Frontal cortex (tissue), 4 donors: ENCODE measurements around the gene LCA5L. TPM values are rescaled to one million over a fixed set of nuclear protein-coding genes. Genes with fewer than 3 reads are reported as not detected.
"Not testable (repeated sequence)": the region's sequence is repeated elsewhere in the genome, so short reads cannot be mapped to it uniquely, and the experiment has no call there.

Source experiments
- DNase-seq, 2 donors: peaks; one replicate each; pipeline ENCODE4 v3.0.0; 2012; ENCODE audit warnings: low spot score in 2 of 2
- FAIRE-seq: peaks from 2 replicates; lab custom pipeline; 2012; peaks lifted over from hg19 to GRCh38; lab: Jason Lieb, UNC
- total RNA-seq: library from RNA; depleted of rRNA; stranded (reverse); fragments of >200 nt; gene quantifications from one replicate; pipeline ENCODE4 v1.2.3, GENCODE V29; 2014
- donor health status: control.
- donor health status: control.
- donor health status: control.

LCA5L gene
- total RNA-seq, 1 donor from 2014 or later, result under 0.01 TPM

GRCh38 chr21:39390212-39390765 is 55.3 kb downstream of the LCA5L start:
- no peak for DNase-seq
- FAIRE-seq, result no peak

DNA sequence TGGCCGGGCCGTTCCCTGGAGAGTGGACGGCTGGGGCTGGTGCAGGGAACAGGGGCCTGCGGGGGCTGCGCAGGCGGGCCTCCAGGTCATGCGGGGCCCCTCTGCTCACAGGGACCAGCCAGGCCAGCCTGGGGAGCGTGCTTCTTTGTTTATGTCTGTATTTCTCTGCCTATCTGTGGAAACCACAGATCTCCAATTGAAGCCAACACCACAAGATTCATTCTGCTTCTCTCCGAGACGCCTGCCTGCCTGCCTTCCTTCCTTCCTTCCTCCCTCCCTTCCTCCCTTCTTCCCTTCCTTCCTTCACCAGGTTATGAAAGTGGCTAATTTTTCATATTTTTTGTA is 56.8 kb downstream of the LCA5L start:
- FAIRE-seq (no peak), DNase-seq (no peak)

DNA sequence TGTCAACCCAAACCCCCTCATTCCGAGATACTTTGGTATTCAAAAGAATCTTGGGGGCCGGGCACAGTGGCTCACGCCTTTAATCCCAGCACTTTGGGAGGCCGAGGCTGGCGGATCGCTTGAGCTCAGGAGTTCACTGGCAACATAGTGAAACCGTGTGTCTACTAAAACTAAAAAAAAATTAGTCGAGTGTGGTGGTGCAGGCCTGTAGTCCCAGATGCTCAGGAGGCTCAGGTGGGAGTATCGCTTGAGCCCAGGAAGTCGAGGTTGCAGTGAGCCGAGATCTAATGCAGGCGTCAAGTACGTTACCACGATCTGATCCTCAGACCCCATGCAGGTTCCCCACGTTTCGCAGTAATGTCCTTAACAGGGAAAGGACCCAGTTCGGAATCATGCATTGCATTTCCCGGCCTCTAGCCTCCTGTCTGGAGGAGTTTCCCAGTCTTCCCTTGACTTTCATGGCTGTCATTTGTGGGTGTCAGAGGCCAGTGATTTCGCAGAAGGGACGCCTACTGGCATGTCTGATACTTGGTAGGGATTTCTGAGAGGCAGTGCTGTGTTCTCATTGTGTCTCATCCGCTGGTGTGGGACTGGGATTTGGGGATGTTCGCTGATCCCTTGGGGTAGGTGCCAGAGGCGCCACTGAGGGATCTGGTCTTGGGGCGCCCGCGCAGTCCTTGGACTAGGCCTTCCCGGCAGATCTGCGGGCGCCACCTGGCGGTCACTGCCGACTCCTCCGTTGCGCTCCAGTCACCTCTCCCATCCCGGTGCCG is 57.4 kb downstream of the LCA5L start:
- peak; percentile 78 to 90 for DNase-seq
- FAIRE-seq, result no peak

GRCh38 chr21:39387461-39388037 is 58.0 kb downstream of the LCA5L start:
- no peak for FAIRE-seq
- DNase-seq, result peak; percentile 88 to 91

- FAIRE-seq (no peak), DNase-seq (no peak)
These were observed 58.7 kb downstream of the LCA5L start for GRCh38 chr21:39386899-39387298.

DNA sequence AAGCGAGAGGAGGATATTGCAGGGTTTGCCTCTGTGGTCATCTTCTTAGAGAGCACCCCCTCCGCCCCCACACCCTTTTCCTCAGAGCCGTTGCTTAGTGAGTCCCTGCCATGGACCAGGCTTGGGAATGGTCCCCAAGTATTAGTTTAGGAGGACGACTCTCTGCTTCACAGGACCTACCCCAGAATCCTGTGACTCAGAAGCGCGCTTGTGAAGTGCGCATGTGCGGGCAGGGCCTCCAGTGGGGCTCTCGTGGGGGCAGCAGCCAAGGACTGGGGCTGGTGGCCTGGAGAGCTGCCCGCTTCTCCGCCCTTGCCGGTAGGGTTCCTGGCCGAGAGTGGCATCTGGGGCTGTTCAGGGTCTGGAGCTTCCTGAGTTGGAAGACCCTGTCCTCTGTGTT is 59.4 kb downstream of the LCA5L start:
- FAIRE-seq (no peak), DNase-seq (peak in 1 of 2 donors; percentile 47)

DNA sequence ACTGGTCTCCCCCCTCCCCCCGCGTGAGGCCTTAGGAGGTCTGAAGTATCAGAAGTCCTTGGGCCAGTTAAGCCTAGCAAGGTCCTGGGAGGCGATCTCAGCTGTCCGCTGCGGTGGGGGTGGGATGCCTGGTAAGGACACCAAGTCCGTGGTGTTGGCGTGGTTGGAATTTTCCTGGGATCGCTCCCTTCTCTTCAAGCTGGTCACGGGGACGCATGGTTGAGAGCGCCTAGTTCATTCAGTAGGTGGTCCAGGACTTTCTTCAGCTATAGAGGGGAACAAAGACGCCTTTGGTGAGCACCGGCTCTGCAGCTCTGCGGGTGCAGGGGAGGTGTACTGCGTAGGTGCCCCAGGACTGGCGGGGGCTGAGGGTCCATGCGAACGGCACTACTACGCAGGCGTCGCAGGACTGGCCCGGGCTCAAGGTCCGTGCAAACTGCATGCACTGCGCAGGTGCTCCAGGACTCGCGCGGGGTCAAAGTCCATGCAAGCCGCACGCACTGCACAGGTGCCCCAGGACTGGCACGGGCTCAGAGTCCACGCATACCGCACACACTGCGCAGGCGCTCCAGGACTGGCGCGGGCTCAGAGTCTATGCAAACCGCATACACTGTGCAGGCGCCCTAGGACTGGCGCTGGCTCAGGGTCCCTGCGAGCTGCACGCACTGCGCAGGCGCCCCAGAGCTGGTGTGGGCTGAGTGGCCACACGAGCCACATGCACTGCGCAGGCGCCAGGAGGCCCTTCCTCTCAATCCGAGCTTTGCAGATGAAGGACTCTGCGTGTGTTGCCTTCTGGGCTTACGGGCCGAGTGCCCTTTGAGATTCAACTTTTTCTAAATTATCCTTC is 60.1 kb downstream of the LCA5L start:
- peak; percentile 71 for DNase-seq
- FAIRE-seq, result no peak

DNA sequence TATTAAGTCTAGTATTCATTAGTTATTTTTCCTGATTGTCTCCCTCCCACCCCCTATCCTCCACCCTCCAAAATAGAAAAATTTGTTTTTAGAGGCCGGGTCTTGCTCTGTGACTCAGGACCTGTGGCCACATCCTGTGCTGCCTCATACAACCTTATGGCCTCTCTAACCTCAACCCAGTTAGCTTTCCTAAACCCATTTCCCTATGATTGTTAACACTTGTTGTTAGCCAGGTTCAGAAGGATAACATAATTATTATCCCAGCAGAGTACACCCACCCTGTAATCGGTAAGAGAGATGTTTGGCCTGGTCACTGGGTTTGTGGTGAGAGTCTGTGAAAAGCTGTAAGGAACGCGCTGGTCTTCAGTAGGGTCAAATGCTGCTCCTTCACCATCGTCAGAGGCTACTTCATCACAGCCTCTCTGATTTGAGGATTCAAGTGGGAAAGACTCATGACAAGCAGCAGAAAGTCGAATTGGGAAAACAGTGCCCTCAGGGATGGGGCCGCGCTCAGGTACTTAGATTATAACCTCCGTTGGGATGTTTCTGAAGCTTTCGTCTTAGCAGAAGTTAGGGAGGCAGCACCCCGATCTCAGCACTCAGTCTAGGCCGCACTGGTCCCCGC is 60.8 kb downstream of the LCA5L start:
- FAIRE-seq (no peak), DNase-seq (no peak)

GRCh38 chr21:39382096-39382495 is 63.5 kb downstream of the LCA5L start:
- DNase-seq, FAIRE-seq: not testable (repeated sequence)

DNA sequence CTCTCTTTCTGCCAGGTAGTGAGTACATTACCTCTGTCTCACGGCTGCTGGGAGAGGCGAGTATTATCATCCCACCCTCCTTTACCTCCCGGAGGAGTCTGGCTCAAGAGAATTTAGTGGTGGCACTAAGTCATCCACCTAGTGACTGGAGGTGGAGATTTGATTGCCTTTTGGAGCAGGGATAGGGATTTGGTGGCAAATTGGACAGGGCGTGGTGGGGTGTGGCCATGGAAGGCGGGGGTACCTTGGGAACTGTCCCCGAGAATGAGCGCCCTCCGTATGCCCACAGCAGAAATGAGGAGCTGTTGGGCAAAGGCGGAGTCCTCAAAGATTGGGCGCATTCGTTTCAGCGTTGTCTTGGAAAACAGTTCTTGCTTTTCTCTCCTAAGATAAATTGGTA is 64.6 kb downstream of the LCA5L start:
- FAIRE-seq (no peak), DNase-seq (no peak)

GRCh38 chr21:39379986-39380891 is 65.3 kb downstream of the LCA5L start:
- FAIRE-seq (no peak), DNase-seq (peak; percentile 82 to 89)

DNA sequence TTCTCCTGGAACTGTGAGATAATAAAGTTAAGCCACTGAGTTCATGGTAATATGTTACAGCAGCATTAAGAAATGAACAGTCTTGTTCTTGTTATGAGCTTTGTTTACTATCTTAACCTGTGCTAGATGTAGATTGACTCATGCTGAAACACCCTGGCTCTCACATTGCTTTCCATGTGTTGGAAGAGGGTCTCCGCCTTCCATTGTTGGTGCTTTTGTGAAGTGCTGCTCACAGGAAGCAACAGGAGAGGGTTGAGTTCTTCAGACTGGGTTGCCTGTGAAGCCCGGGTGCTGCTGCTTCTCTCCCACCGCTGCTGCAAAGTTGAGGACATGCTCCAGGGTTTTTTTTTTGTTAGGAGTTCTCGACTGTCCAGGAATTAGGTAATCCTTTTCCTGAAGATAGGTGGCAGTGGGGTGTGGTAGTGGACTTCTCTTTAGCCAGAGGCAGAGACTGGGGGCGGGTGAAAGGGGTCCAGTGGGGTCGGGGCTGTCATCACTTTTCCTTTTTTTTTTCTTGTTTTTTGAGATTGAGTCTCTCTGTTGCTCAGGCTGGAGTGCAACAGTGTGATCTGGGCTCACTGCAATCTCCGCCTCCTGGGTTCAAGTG is 68.0 kb downstream of the LCA5L start:
- DNase-seq (no peak), FAIRE-seq (no peak)

DNA sequence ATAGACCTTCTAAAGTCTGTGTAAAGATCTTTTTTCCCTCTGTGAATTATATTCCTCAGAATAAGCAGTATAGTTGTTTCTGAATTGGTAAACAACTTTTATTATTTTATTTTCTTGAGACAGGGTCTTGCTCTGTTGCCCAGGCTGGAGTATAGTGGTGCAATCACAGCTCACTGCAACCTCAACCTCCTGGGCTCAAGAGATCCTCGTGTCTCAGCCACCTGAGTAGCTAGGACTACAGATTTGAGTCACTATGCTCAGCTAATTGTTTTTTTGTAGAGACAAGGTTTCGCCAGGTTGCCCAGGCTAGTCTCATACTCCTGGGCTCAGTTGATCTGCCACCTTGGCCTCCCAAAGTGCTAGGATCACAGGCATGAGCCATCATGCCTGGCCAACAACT is 70.1 kb downstream of the LCA5L start:
- DNase-seq (no peak), FAIRE-seq (no peak)

- no peak for DNase-seq
- FAIRE-seq, result no peak
These were observed 71.5 kb downstream of the LCA5L start for GRCh38 chr21:39374046-39374445.

DNA sequence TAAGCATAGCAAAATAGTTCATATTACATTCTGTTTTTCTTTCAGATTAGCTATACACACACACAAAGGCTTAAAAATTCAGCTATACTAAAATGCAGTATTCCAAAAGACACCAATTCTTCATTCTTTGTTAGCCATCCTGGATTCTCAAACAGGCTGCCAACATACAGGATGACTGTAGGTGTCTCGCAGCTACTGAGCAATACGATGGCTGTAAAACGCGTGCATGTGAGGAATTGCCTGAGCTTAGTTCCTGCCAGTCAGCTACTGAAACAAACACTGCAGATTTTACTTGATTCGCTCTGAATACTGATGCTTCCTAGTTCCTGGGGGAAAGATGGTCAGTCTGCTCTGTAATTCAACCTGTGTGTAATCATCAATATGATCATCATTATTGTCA is 71.9 kb downstream of the LCA5L start:
- DNase-seq, result no peak
- FAIRE-seq, result no peak

- not testable (repeated sequence) for DNase-seq, FAIRE-seq
These were observed 75.7 kb downstream of the LCA5L start for GRCh38 chr21:39369896-39370288.

DNA sequence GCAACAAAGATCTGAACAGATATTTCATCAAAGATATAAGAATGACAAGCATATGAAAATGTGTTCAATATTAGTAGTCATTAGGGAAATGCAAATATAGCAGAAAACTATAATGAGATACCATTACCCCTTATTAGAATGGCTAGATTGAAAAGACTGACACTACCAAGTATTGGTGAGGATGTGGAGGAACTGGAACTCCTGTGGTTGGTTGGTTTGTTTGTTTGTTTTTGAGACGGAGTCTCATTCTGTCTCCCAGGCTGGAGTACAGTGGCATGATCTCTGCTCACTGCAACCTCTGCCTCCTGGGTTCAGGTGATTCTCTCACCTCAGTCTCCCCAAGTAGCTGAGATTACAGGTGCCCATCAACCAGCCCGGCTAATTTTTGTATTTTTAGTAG is 77.8 kb downstream of the LCA5L start:
- no peak for DNase-seq
- no peak for FAIRE-seq

GRCh38 chr21:39366563-39366962 is 79.0 kb downstream of the LCA5L start:
- FAIRE-seq, result no peak
- no peak for DNase-seq

GRCh38 chr21:39364949-39365348 is 80.6 kb downstream of the LCA5L start:
- FAIRE-seq (no peak), DNase-seq (no peak)
